Activated T-helper 9 cell treated with anti-CD3 and anti-CD28 coated beads, Interleukin-2, amount 50 U/mL, for 16 hours (primary cell): ENCODE data around the gene PPP2R2C.

Experiments
- DNase-seq: peaks from one replicate; pipeline ENCODE4 v3.0.0-alpha.2; 2020; ENCODE audit warnings: low read depth

Gene PPP2R2C

GRCh38 chr4:6449335-6449734, 23.1 kb downstream of the PPP2R2C start:
- no peak for DNase-seq

- DNase-seq, result no peak
Measured at GRCh38 chr4:6448476-6449170, 23.8 kb downstream of the PPP2R2C start.

DNA sequence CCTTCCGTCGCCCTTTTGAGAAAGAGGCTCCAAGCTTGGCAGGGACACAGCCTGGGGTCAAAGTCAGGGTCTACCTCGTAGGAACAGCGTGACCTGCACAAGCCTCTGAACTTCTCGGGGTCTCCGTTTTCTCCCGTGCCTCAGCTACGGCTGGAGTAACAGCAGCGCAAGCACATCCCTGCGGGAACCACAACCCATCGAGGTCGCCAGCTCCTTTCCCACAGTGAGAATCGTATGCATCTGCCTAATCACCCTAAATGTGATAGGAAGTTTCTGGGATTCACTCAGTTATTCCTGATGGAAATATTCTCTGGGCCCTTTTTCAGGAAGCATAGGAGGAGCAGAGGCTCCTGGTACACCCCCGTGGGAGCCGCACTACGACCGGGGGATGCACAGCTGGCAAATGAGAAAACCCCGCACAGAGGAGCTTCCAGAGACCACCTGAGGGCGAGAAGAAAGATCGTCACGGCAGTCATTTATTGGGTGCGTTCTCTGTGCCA, 24.7 kb downstream of the PPP2R2C start:
- no peak for DNase-seq

DNA sequence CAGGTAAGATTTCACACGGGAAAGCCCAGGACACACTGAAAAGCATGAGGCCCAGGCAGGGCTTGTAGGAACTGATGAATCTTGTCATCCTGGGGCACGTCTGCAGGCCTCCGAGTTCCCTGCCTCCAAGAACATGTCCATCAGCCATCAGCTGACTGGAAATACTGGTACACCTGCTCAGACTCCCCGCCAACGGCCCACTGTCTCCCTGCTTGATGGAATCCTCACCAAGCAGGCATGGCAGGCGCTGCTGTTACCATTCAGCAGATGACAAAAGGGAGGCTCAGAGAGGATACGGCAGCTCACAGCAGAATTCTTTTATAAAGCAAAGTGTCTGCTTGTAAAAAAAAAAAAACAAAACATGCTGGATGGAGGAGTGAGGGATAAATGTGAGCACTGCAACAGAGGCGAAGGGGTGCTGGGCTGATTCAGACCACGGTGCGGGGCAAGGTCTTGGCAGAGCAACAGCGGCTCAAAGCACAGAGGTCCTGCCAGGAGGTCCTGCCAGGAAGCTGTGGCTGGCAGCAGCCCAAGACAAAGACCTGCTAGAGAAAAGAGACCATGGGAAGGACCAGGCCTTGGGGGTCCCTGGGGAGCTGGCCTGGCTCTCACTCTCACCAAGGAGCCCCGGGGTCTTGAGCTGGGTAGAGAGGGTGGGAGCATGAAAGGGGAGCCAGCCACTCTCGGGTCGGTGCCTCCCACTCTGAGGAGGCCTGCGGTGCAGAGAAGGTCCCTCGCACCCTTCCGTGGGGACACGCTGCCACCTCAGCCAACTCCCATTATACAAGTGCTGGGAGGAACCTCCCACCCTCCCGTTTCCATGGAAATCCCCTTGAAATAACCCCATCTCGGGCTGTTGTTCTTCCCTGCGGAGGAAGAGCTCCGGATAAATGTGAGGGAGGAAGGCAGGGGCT, 25.6 kb downstream of the PPP2R2C start:
- no peak for DNase-seq

DNA sequence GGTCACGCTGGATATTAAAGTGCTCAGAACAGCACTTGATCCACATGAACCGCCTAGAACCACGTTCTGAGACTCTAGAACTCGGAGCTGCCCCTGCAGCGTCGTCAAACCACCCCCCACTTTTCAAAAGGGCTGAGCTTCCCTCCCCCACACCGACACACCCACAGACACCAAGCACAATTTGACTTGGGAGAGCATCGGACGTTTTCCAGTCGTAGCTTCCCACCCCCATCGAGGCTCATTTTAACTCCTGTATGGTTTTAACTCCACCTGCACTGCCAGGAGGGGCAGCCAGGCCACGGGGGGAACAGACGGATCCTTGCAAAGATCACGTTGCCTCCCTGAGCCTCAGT, 26.3 kb downstream of the PPP2R2C start:
- no peak for DNase-seq

- DNase-seq, result no peak
Measured at GRCh38 chr4:6445403-6446129, 26.8 kb downstream of the PPP2R2C start.

GRCh38 chr4:6444582-6444981, 27.8 kb downstream of the PPP2R2C start:
- DNase-seq, result no peak

DNA sequence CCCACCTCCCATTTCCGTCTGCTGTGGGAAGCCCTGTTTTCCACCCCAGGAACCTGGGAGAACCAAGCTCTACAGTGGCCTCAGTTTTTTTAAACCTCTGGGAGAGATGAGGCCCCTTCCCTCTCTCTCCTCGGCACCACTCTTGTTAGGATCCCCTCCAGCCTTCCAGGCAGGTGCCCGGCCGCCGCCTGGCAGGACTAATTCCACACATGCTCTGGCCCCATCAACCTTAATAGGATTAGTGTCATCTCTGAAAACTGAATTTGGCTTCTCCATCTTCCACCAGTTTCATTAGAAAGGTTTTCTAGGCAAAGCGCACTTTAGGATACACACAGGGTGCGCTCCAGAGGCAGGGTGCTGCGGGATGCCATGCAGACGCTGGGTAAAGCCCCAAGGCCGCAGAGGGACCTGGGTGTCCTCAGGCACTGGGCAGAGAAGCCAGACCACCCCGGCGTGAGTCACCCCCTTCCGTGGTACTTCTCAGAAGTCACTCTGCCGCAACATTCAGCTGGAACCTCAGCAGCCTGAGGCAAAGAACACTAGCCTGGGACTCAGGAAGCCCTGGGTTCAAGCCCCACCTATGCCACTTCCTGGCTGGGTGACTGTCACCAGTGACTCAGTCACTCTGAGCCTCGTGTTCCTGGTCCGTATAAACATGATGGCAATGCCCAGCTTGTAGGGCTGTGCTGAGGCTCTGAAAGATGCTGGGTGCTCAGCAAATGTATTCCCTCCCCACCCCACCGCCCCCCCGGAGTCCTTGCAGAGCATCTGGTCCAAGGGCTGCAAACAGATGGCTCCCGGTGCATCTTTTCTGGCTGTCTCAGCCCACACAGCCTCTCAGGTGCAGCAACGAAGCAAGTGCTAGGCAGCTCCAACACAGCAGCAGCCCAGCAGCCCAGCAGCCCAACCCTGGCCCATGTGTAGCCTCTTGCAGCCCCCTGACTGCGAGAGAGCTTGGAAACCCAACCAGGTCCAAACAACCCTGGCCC, 29.1 kb downstream of the PPP2R2C start:
- DNase-seq, result no peak

- DNase-seq, result no peak
Measured at GRCh38 chr4:6442555-6442954, 29.9 kb downstream of the PPP2R2C start.

GRCh38 chr4:6441758-6442157, 30.7 kb downstream of the PPP2R2C start:
- DNase-seq, result no peak

DNA sequence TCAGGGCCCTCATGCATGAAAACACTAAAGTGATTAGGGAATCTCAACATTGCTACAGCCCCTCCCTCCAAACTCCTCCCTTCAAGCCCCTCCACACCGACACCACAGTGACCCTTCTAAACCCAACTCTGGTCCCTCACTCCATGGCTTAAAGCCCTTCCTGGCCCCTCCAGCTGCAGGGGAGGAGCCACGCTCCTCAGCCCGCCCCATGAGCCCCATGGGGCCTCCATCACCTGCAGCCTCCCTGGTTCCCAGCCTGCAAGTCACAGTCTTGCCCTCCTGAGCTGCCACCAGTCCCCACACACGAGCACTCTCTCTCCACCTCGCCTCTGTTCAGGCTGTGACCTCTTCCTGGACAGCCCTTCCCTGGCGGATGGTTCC, 31.2 kb downstream of the PPP2R2C start:
- no peak for DNase-seq

- no peak for DNase-seq
Measured at GRCh38 chr4:6440506-6441201, 31.8 kb downstream of the PPP2R2C start.

DNA sequence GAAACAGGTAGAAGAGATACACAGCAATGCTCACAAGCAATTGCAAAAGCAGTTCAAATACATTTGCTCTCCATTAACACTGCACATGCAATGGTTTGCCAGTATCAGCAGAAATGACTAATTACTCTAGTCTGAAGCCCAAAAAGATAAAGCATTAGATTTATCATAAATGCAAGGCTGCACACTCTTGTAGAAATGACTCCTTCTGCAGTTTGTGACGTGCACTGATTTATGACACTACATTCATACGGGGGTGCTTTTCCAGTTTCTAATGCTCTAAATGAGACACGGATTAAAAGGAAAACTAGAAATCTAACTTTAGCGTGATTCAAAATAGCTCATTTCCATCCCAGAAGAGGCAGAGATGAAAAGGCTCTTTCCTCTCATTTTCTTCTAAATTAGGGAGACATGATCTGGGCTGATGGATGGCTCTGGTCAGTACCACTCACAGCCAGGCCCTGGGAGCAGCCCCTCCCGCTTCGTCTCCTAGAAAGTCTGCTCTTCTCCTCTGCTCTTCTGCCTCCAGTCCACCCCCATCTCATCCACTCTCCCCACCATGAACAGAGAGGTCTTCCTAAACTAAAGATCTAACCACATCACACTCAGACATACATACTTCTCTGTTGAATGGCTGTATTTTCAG, 33.2 kb downstream of the PPP2R2C start:
- no peak for DNase-seq

DNA sequence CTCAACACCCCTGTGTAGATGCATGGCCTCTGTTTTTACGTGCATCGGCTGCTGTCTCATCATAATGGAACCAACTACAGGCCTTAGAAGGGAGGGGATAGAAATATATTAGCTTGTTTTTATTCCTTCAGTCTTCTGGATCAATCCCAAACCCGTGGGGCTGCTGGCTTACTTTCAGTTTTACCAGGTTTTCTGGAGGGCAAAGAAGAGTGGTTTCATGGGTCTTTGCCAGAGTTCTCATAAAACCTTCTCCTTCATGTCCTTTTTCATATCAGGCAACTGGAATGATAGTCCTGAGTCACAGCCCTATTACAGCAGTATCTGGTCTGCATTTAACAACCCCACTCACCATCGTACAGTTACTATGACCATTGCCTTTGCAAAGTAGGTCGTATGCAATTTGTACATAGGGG, 34.6 kb downstream of the PPP2R2C start:
- DNase-seq, result no peak

DNA sequence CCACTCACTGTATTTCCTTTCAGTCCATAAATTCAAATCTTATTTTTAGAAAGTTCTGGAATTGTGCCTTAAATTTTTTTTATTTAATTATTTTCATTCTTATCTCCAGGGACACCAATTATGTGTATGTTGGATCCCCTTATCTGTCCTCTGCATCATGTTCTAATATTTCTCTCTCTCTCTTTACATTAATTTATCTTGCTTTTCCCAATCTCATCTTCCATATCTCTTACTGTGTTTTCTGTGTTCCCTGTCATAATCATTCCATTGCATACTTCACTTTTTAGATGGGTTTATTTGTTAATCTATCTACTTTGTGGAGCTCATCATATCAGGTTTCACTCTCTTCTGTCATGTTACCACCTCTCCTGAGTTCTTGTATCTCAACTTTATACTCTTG, 37.4 kb downstream of the PPP2R2C start:
- DNase-seq, result no peak

DNA sequence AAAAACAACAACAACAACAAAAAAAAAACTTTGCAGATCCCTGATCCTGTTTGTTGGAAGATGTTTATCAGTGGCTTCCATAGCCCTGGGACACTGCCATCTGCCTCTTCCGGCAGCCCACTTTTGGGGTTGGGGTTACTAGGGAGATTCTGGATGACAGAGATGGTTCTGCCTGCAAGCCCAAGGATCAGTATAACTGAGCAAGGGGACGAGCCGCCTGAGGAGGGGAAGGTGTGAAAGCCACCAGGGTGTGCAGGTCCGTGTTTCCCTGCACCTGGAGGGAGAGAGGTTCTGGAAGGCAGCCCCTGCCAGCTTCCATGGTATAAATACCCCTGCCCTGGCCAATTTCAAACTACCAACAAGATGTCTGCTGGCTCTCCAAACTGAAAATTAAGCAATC, 41.5 kb downstream of the PPP2R2C start:
- no peak for DNase-seq

GRCh38 chr4:6427439-6428090, 44.8 kb downstream of the PPP2R2C start:
- DNase-seq, result no peak

GRCh38 chr4:6426571-6427438, 45.6 kb downstream of the PPP2R2C start:
- no peak for DNase-seq

GRCh38 chr4:6425911-6426310, 46.5 kb downstream of the PPP2R2C start:
- DNase-seq, result no peak
